OCI-LY3 (cell line): Measurements from ENCODE around the gene PLEKHA7.
"Not testable (repeated sequence)": the region's sequence is repeated elsewhere in the genome, so short reads cannot be mapped to it uniquely, and the experiment has no call there.

Experiments
- H2AFZ ChIP-seq: fragments of 200-600, 300-600 bp; shearing (Covaris generic); 2 replicates; pipeline ENCODE4 v1.6.0; 2014; ENCODE audit warnings: antibody characterized with exemption, low read depth, low read length
- H3K27ac ChIP-seq: fragments of 200-600, 300-600 bp; sonication (generic); 2 replicates; pipeline ENCODE4 v1.5.1; 2014; ENCODE audit warnings: mild to moderate bottlenecking, low read length, moderate library complexity, mixed read lengths
- H3K27me3 ChIP-seq: fragments of 200-600, 300-600 bp; sonication (generic); 2 replicates; pipeline ENCODE4 v1.6.1; 2014; ENCODE audit warnings: low read depth, low read length, mixed read lengths
- H3K36me3 ChIP-seq: fragments of 200-600, 300-600 bp; sonication (generic); replicated peaks from 2 replicates; pipeline ENCODE3; 2014; ENCODE audit warnings: low read depth, low read length, mixed read lengths
- H3K4me1 ChIP-seq: fragments of 300-600, 200-600 bp; sonication (generic); 2 replicates; pipeline ENCODE4 v1.6.1; 2014; ENCODE audit warnings: low read length, mixed read lengths
- H3K4me2 ChIP-seq: fragments of 200-600, 300-600 bp; sonication (generic); 2 replicates; pipeline ENCODE4 v1.6.1; 2014; ENCODE audit warnings: low read length, mixed read lengths
- H3K4me3 ChIP-seq: fragments of 300-600, 200-600 bp; sonication (generic); 2 replicates; pipeline ENCODE4 v1.5.1; 2014; ENCODE audit warnings: antibody characterized with exemption, mild to moderate bottlenecking, low read length, moderate library complexity
- H3K79me2 ChIP-seq: fragments of 300-600, 200-600 bp; shearing (Covaris generic); 2 replicates; pipeline ENCODE4 v1.6.1; 2014; ENCODE audit warnings: mild to moderate bottlenecking, low read length, mixed read lengths
- H3K9ac ChIP-seq: fragments of 300-600, 200-600 bp; shearing (Covaris generic); 2 replicates; pipeline ENCODE4 v1.6.0; 2014; ENCODE audit warnings: mild to moderate bottlenecking, low read length, moderate library complexity
- H3K9me3 ChIP-seq: fragments of 200-600, 300-600 bp; shearing (Covaris generic); 2 replicates; pipeline ENCODE4 v1.6.1; 2014; ENCODE audit warnings: low read length, mixed read lengths; ENCODE audit not compliant: insufficient read depth
- H4K20me1 ChIP-seq: fragments of 200-600, 300-600 bp; sonication (generic); 2 replicates; pipeline ENCODE4 v1.6.1; 2016; ENCODE audit warnings: low read length, mixed read lengths; ENCODE audit not compliant: insufficient read depth
- CTCF ChIP-seq: fragments of 200-600, 300-600 bp; sonication (generic); IDR thresholded peaks from 2 replicates; pipeline ENCODE4 v1.5.1; 2014; ENCODE audit warnings: antibody characterized with exemption, low read length, low read depth
- EZH2phosphoT487 ChIP-seq: fragments of 200-600 bp; shearing (Covaris generic); IDR thresholded peaks from 2 replicates; pipeline ENCODE4 v1.6.1; 2018; ENCODE audit warnings: antibody characterized with exemption, mixed run types, low read depth

Gene PLEKHA7

GRCh38 chr11:17014321-17014832 lies at the start of gene PLEKHA7:
TSS of gene PLEKHA7 (minus strand) at chr11:17014414. CDS start at chr11:17014401, 13 bp downstream.
- H3K4me1 ChIP-seq: no peaks in the 10 kb centered on the region
- no peak within 1 kb of the TSS for H3K27ac ChIP-seq
- no peaks in the 10 kb centered on the region for H3K79me2 ChIP-seq
- peaks cover 25% of the 10 kb centered on the region for H3K27me3 ChIP-seq
- H2AFZ ChIP-seq: peak within 1 kb of the TSS; percentile 92
- H3K9me3 ChIP-seq: no peaks in the 10 kb centered on the region
- H3K4me2 ChIP-seq: peak within 1 kb of the TSS; percentile 77
- no peaks in the 10 kb centered on the region for H3K36me3 ChIP-seq
- no peaks in the 10 kb centered on the region for H4K20me1 ChIP-seq
- TF ChIP-seq EZH2phosphoT487 (no peak), CTCF (no peak)
- H3K4me3 ChIP-seq: peak within 1 kb of the TSS; percentile 76
- peak within 1 kb of the TSS; percentile 51 for H3K9ac ChIP-seq

- H3K4me3 ChIP-seq: no peak overlapping the region
- H3K9ac ChIP-seq: no peak overlapping the region
- TF ChIP-seq EZH2phosphoT487 (no peak), CTCF (peak; percentile 87)
- no peak overlapping the region for H2AFZ ChIP-seq
- no peaks in the 10 kb centered on the region for H3K36me3 ChIP-seq
- no peak overlapping the region for H3K4me2 ChIP-seq
- H4K20me1 ChIP-seq: no peaks in the 10 kb centered on the region
- H3K79me2 ChIP-seq: no peaks in the 10 kb centered on the region
- H3K4me1 ChIP-seq: no peaks in the 10 kb centered on the region
- no peak overlapping the region for H3K27ac ChIP-seq
- H3K27me3 ChIP-seq: no peaks in the 10 kb centered on the region
- no peaks in the 10 kb centered on the region for H3K9me3 ChIP-seq
Measured at GRCh38 chr11:17063171-17064002, 49.2 kb upstream of the PLEKHA7 start.

GRCh38 chr11:17051146-17051545 lies 36.9 kb upstream of the PLEKHA7 start:
- H3K4me1 ChIP-seq, H3K27ac ChIP-seq, H3K4me3 ChIP-seq, H3K36me3 ChIP-seq, H3K4me2 ChIP-seq, H2AFZ ChIP-seq, H3K9ac ChIP-seq, H3K79me2 ChIP-seq, H3K9me3 ChIP-seq, H4K20me1 ChIP-seq, H3K27me3 ChIP-seq: not testable (repeated sequence)

- H3K4me2 ChIP-seq, H3K36me3 ChIP-seq, H3K4me3 ChIP-seq, H3K4me1 ChIP-seq, H2AFZ ChIP-seq, H3K27ac ChIP-seq, H4K20me1 ChIP-seq, H3K9ac ChIP-seq, H3K79me2 ChIP-seq, H3K9me3 ChIP-seq, H3K27me3 ChIP-seq: not testable (repeated sequence)
Measured at GRCh38 chr11:17048491-17048890, 34.3 kb upstream of the PLEKHA7 start.

- no peak for TF ChIP-seq EZH2phosphoT487
- no peak for TF ChIP-seq CTCF
- no peaks in the 10 kb centered on the region for H3K79me2 ChIP-seq
Measured at GRCh38 chr11:17046690-17047089, 32.5 kb upstream of the PLEKHA7 start.

More at GRCh38 chr11:17046690-17047089, 32.5 kb upstream of the PLEKHA7 start:
- Histone ChIP-seq H2AFZ (no peak overlapping the region), H3K4me3 (no peak overlapping the region), H3K27ac (no peak overlapping the region), H3K9ac (no peak overlapping the region), H3K27me3 (no peaks in the 10 kb centered on the region), H3K9me3 (no peaks in the 10 kb centered on the region), H3K4me1 (no peaks in the 10 kb centered on the region), H4K20me1 (no peaks in the 10 kb centered on the region), H3K36me3 (no peaks in the 10 kb centered on the region), H3K4me2 (no peak overlapping the region)
